Esophagus squamous epithelium (tissue), 4 donors: ENCODE data around the gene GAL3ST2.

ENCODE experiments used
- CTCF ChIP-seq, 6 experiments: fragments of 450-650 bp in 4 of 6; fragments of 200-600 bp in 2 of 6; sonication (generic) in 2 of 6; IDR thresholded peaks; one replicate each; pipeline ENCODE4 v1.5.1; 2016 to 2019; ENCODE audit warnings: antibody characterized with exemption in 6 of 6, mild to moderate bottlenecking in 4 of 6, moderate library complexity in 4 of 6
- POLR2A ChIP-seq, 4 donors: fragments of 450-650 bp; IDR thresholded peaks; one replicate each; pipeline ENCODE4 v1.6.1; 2017; ENCODE audit warnings: antibody characterized with exemption in 4 of 4, mild to moderate bottlenecking in 4 of 4, moderate library complexity in 3 of 4

GRCh38 chr2:241811952-241812729 lies 35.5 kb downstream of the GAL3ST2 start:
- TF ChIP-seq CTCF (IDR thresholded peaks at IDR 0.05) (no peak), POLR2A (IDR thresholded peaks at IDR 0.05) (no peak)
